MV-4-11 (cell line): ENCODE measurements around the gene POLR2J2.
"Not testable (repeated sequence)": the region's sequence is repeated elsewhere in the genome, so short reads cannot be mapped to it uniquely, and the experiment has no call there.

Source experiments
- DNase-seq: peaks from one replicate; lab custom pipeline; 2025; lab: John Stamatoyannopoulos, UW

Gene POLR2J2

DNA sequence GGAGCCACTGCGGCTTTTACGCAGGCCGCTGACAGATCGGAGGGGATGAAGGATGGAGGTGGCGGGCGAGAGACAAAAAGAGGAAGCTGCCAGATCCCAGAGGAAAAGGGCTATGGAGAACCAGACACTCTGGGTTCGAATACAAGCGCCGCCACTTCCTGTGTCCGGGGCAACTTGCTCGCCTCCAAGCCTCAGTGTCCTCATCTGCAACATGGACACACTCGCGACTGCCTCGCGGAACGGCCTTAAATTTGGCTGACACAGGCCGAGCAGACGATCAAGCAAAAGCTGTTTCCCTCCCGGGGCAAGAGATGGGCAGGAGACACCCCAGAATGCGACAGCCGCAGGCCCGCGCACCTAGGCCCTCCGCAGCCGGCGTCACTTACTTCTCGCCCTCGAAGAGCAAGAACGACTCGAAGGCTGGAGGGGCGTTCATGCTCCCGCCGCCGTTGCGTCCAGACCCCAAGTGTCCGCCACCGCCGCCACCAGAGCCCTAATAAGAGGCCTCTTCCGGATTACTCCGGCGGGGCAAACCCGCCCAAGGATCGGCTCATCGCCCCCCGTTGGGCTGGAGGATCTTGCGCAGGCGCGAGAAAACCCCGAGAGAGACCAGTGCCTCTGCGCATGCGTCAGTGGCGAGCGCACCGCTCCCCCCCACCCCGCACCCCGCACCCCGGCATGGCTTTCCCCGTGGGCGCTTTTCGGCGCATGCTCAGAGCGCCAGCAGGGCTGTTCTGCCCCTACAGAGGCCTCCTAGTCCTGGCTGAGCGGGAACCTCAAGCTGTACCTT is at the start of gene POLR2J2:
TSS of gene POLR2J2 (minus strand) at position 498 of the 790 bp plus-strand sequence. CDS start at position 436, 62 bp downstream.
- DNase-seq, result not testable (repeated sequence)

GRCh38 chr7:102718491-102718890 is 47.0 kb upstream of the POLR2J2 start:
- peak; percentile 50 for DNase-seq

DNA sequence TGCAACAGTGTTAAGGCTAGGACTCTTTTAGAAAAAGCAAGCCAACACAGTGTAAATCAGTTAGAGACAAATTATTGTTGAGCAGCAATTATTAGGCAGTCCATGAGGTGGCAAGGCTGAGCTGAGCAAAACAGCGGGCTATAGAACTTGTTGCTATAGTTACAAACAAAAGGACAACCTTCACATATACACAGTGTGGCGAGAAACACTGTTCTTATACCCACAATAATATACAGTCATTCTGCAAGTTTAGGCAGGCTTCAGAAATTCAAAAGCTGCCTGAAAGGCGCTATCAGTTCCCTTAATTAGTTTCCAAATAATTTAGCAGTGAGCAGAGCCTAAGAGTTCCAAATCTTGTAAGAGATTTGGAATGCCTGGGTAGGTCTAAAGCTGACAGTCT is 44.3 kb upstream of the POLR2J2 start:
- not testable (repeated sequence) for DNase-seq

- not testable (repeated sequence) for DNase-seq
These were observed 43.5 kb upstream of the POLR2J2 start for GRCh38 chr7:102714774-102715522.

DNA sequence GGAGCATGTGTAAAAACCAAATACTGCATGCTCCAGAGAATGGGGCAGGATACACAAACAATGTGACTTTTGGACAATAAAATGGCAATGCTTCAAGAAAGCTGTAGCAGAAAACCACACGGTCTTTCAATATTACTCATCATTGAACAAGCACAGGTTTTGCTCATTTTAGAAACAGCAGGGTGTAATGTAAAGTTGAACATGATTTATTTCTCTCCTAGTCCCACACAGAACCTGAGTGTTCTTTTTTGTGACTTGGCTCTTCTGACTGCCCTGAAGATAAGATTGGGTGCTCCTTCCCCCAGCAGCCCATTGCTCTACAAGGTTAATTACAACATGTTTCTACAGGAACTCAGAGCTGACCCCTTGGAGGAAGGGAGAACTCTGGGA is 42.2 kb upstream of the POLR2J2 start:
- not testable (repeated sequence) for DNase-seq

GRCh38 chr7:102713011-102713690 is 41.7 kb upstream of the POLR2J2 start:
- peak; percentile 65 for DNase-seq

DNA sequence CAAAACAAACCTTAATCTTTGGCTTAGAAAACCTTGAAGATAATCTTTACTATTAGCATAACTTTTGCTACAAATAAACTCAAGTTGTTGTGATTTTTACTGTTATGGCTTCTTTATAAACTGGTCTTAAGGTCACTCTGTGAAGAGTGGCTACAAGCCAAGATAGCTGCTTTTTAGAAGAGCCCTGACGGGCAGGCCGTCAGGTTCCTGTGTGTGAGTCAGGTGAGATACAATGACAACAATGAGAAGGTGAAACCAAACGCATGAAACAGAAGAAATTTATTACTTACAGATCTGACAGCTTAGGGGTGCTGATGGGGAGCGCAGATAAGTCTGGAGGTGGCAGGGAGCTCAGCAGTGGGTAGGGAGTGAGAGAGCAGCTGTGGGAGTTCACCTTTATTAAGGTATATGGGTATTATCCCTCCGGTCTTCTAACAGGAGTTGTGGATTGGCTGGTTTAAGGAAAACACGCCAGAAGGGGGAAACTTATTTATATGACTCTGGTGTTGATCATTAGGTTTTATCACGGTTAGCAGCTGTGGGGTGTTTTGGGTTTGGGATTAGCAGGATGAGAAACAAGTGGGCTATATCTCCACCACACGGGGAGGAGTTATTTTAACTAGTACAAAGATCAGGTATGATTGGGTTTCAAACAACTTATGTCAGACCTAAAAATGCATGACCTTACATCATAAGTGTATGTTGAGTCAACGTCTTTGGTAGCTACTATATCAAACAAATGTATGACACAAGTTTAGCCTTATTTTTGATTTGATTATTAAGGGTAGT is 27.7 kb upstream of the POLR2J2 start:
- not testable (repeated sequence) for DNase-seq

DNA sequence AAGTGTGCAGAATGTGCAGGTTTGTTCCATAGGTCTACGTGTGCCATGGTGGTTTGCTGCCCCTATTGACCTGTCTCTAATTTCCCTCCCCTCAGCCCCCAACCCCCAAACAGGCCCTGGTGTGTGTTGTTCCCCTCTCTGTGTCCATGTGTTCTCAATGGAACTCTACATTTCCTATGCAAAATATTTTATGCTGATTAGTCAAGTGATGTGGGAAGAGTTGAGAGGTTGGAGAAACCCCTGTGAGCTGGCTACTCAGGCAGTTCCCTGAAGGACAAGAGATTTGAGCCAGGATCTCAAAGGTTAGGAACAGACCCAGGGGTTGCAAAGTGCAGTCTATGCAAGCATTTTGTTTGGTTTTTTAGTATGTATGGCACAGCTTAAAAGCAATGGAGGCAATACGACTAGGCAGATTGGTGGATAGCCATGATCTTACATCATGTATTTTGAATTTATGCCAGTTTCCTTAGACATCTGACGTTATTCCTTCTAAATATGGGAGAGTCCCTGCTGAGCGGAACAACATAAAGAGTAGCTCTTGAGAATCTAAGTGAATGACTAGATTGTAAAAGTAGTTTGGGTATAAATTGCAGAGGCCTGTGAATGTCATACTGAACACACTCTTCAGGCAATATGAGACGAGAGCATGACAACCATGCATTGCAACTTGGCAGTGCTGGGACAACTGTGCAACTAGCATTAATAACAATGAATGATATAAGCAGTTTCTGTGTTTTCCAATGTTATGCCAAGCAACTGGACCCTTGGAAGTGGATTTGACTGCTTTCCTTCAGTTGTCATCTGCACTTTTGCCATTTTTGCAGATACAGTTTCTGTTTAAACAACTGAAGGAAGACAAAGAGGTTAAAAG is 26.4 kb upstream of the POLR2J2 start:
- DNase-seq, result not testable (repeated sequence)

GRCh38 chr7:102696009-102696408 is 24.5 kb upstream of the POLR2J2 start:
- DNase-seq, result not testable (repeated sequence)

GRCh38 chr7:102695033-102695552 is 23.6 kb upstream of the POLR2J2 start:
- not testable (repeated sequence) for DNase-seq

DNA sequence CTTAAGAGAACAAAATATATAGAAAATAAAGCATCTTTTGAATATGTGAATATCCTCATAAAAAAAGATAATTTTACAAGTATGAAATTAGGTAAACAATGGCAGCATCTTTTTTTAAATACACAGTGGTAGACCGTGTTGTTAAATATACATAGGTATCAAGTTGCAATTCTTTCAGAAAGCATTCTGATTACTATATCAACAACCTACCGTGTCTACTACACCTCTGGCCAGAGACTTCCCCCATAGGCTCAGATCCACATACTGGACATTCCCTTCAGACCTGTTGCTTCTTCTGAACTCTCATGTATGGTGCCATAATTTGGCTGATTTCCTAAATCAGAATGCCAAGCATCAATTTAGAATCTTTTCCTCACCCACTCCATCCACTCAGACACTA is 22.5 kb upstream of the POLR2J2 start:
- DNase-seq, result not testable (repeated sequence)

GRCh38 chr7:102690602-102691001 is 19.1 kb upstream of the POLR2J2 start:
- not testable (repeated sequence) for DNase-seq

DNA sequence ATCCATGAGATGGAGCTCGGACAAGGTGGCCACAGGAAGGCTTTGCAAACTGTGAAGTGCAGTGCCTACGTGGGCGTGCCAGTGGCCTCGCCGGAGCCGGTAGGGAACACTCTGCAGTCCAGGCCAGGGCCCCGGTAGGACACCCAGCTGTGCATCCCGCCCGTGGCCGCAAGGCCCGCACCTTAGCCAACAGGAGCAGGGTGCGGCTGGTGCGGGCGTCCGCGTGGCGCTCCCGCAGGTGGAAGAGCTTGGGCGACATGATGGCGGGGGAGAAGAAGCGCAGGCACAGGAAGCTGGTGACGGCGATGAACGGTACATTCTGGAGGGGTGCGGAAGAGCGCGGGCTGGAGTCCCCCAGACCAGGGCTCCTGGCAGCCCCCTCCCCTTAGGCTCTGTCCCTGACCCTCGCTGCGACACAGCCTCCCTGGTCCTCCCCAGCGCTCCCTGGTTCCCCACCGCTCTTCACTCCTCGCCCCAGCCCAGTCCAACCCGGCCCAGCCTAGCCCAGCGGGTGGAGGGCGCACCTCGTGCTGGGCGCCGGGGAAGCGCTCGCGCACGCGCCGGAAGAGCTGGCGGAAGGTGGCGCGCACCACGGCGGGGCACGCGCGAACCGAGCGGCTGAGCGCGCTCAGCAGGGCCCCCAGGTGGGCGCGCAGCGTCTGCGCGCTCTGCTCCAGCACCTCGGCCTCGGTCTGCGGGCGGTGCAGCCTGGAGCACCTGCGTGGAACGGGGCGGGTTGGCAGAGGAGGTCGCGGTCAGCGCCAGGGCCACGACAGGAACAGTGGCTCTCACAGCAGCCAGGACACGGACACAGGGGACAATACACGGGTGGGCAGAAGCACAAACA is 18.2 kb upstream of the POLR2J2 start:
- not testable (repeated sequence) for DNase-seq

DNA sequence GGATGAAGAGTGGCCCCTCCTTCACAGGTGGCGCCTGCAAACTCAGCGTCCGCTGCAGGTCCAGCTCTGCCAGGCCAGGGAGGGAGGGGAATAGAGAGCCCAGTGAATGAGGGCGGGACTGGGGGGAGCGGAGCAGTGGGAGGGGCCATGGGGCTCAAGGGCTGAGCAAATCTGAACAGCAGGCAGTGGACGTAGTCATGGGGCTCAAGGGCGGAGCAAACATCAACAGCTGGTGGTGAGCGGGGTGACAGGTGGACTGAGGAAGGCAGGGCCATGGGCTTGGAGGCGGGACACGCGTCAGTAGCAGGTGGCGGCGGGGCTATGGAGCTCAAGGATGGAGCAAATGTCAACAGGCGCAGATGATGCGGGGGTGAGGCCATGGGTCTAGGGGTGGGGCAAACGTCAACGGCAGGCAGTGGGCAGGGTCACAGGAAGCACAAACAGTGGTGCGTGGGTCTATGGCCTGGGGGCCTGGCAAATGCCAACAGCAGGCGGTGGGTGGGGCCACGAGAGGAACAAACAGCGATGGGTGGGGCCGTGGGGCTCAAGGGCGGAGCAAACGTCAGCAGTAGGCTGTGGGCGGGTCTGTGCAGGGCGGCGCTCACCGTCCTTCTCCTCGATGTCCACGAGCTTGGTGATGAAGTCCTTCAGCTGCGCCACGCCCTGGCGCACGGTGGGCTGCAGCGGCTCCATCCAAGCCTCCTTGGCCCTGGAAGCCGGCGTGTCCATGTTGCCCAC is 17.0 kb upstream of the POLR2J2 start:
- not testable (repeated sequence) for DNase-seq

DNA sequence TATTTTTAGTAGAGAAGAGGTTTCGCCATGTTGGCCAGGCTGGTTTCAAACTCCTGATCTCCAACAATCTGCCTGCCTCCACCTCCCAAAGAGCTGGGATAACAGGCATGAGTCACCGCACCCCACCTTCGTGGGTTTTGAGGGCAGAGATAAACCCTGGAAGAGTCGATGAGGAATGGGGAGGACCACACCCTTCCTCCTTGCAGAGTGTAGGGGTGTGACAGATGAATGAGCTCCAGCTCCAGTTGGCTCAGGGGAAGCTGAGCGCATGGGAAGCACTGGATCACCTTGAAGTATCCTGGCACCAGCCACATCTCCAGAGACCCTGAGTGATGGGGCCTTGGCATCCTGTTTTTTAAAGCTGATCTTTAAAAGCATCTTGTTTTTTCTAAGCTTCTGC is 11.1 kb upstream of the POLR2J2 start:
- not testable (repeated sequence) for DNase-seq

- DNase-seq, result not testable (repeated sequence)
These were observed 9.3 kb upstream of the POLR2J2 start for GRCh38 chr7:102680780-102681179.

GRCh38 chr7:102675545-102675944 is 4.1 kb upstream of the POLR2J2 start:
- DNase-seq, result not testable (repeated sequence)

DNA sequence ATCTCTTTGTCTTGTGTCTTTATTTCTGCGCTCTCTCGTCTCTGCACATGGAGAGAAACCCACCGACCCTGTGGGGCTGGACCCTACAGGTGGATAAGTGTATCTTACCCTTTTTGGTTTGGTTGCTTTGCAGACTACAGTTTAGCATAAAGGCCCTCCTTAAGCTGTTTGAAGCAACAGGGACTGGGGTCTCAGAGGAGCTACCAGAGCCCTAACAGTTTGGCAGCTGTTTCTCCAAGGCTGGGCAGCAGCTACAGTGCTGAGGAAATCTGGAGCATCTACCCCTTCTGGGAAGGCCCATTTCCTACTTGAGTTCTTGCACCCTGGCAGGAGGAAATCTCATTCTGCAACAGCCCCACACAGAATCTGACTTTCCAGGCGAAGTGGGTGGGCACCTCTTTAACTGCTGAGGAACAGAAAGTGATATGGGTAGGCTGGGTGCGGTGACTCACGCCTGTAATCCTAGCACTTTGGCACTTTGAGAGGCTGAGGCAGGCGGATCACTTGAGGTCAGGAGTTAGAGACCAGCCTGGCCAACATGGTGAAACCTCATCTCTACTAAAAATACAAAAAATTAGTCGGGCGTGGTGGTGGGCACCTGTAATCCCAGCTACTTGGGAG is 2.1 kb upstream of the POLR2J2 start:
- not testable (repeated sequence) for DNase-seq
